Activated T-cell treated with anti-CD3 and anti-CD28 coated beads for 48 hours (primary cell): ENCODE measurements around the gene AKAP13.

Experiments
- DNase-seq: peaks from one replicate; pipeline ENCODE4 v3.0.0-alpha.2; 2020; ENCODE audit warnings: low read depth

The AKAP13 gene

GRCh38 chr15:85767785-85768529 lies 387.6 kb downstream of the AKAP13 start:
- DNase-seq: no peak

DNA sequence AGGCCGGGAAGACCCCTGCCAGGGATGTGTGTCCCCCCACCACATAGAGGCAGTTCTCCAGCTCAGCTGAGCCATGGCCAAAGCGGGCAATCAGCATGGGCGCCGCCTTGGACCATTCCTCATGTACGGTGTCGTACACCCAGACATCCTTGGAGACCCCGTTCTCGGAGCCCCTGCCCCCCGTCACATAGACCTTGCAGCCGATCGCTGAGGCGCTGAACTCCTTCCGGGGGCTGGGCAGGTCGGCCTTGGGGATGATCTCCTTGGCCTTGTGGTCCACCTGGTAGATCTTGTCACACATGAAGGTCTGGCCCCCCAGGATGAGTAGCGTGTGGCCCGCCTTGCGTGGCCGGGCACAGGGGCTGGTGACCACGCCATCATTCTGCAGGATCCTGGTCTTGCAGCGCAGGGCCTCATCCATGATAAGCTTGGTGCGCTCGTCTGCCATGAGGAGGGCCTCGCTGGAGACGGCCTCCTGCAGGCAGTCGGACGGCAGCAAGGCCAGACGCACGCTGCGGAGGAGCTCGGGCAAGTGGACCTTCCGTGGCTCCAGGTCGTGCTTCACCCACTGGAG lies 388.3 kb downstream of the AKAP13 start:
- no peak for DNase-seq

- no peak for DNase-seq
Measured at GRCh38 chr15:85769182-85769900, 388.9 kb downstream of the AKAP13 start.

DNA sequence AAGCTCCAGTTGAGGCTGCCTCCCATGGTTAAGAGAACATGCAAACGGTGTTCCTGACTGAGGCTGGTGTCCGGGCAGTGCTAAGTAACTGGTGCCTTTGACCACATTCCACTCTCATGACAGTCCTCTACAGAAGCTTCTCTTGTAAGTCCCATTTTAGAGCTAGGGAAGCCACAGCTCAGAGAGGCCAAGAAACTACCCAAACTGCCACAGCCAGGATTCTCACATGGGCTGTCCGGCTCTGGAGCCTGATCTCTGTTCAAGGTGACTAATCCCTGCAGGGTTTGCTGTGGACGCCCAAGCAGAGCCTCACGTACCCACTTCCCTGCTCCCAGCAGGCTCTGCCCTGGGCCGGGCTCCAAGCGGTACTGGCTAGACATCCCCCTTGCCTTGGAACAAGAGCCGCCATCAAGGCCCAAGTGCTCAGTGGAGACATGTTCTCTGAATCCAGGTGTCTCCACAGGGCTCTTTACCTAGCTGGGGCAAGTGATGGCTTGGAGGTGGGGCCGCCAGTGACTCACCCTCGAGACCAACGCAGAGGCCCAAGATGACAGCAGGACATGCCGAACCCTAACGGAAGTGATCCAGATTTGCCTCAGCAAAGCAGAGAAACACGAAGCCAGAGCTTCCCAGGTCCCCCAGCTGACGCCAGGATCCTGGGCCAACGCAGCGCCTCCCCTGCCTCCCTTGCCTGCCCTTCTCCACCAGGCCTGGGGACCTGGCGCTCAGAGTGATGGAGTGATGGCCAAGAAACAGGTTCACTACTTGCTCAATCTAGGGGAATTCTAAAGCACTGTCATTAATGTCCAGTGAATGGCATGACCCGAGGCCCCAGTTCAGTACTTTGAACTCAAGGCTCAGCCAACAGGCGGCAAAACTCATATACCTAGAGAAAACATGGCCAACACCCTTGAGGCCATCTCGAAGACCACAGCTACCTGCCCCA lies 390.0 kb downstream of the AKAP13 start:
- DNase-seq: no peak

DNA sequence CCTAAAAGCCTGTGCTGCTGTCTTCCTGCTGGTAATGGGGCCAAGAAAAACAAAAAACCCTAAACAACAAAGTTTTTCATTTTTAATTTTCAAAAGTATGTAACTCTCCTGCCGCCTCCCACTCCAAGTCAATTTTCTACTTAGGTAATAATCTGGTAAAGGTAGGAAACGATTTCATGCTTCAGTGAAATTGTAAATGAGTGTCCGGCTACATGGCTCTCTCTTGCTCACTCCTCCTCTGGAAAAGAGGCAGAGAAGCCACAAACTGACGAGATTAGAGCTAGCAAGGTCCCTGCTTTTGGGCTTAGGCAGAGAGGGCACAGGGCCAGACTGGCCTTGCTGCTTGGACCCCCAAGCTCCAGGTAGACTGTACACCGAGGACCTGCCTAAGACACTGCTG lies 390.9 kb downstream of the AKAP13 start:
- no peak for DNase-seq

DNA sequence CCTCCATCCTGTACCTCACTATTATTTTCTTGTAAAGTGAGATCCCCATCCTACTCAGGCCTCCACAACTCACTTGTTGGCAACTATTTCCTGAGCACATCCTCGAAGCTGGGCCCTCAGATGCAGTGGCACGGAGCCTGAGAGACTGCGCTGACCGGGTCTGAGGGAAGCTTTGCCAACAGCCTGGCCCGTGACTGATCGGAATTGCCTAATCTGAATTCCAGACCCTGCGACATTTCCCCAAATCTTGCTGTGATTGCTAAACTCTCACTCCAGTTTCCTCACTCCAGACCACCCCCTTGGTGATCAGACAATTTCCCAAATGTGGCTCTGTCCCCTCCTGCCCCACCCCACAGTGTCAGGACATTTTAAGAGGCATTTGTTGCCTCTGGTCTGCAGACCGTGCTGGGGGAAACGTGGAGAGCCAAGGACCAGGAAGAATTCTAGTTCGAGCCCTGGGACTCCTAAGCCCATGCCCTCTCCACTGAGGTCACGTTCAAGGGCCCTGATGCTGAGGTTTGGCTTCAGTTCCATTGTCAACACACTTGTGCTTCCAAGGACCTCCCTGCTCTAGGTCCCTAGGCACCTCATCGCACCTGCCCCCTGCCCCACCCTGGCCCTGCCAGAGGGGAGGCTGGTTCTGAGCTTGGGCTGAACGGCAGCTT lies 391.5 kb downstream of the AKAP13 start:
- no peak for DNase-seq

DNA sequence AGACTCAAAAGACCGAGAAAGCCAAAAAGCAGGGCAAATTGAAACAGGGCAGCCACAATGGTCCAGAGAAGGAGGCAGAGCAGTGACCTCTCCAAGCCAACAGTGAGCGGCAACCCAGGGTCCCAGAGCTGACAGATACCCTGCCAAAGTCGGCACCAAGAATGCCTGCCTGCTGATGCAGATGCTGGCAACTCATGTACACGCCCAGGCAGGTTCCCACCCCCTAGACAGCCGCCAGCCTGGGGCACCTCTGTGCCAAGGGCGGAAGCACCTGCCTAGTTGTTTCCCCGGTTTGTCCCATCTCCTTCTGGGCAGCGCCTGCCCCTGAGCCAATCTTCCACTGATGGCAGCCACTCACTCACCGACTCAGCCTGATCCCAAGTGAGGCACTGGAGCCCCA lies 392.3 kb downstream of the AKAP13 start:
- no peak for DNase-seq

DNA sequence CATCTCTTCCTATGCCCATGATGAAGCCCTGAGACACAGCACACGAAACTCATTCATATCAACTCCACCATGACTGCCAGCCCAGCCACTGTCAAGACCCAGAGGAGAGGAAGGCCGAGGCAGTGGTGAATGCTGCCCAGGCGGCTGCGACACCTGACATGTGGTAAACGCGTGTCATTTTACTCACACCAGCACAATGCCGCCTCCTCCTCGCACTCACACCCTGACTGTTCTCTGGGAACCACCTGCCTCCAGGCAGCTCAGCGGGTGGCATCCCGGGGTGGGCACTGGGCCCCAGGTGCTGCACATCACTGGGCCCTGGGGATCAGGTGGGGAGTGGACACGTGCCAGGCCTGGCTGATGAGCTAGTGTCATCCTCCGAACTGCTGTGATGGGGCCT lies 392.8 kb downstream of the AKAP13 start:
- DNase-seq: no peak

GRCh38 chr15:85773970-85774369 lies 393.6 kb downstream of the AKAP13 start:
- DNase-seq: no peak

GRCh38 chr15:85777250-85778106 lies 397.1 kb downstream of the AKAP13 start:
- DNase-seq: no peak

DNA sequence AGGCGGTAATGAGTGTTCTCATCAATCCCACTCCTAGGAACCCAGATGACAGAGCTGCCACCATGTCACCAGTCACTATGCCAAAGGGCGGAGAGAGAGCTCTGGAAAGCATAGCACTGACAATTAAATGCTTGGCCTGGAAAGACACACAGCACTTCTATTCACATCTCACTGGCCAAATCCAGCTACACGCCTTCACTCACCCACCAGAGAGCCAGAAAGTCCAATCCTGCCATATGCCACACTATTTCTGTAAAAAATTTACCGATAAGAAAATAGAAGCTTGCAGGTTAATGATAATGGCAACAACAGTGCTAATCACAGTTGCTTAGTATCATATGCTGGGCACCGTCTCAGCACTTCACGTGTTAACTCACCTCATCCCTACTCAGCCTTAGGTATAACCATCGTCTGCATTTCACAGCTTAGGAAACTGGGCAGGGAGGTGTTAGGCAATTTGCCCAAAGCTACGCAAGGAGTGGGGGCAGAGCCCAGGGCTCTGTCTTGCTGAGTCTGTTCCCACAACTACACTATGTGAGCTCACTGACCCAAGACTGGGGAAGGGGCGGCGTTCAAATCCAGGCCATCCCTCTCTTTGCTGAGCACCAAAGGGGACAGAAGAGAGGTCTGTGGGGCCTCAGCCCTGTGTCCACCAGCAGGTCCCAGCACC lies 397.8 kb downstream of the AKAP13 start:
- no peak for DNase-seq

DNA sequence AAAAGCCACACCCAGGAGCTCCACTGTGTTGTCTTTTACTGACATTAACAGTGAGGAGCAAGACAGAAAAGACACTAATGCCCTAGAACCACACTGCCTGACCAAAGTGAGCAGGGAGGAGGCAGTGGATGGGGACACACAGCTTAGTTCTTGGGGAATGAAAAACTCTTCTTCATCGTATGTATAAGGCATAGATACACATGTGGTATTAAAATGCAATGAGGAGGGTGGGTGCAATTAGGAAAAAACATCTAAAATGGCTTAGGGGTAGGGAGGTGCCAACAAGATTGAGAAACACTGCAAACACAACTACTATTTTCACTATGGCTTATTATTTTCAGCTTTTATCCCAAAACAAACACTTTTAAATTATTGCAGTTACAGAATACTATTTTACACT lies 398.8 kb downstream of the AKAP13 start:
- no peak for DNase-seq

- no peak for DNase-seq
Measured at GRCh38 chr15:85780225-85780985, 400.0 kb downstream of the AKAP13 start.

- no peak for DNase-seq
Measured at GRCh38 chr15:85781099-85781498, 400.7 kb downstream of the AKAP13 start.

DNA sequence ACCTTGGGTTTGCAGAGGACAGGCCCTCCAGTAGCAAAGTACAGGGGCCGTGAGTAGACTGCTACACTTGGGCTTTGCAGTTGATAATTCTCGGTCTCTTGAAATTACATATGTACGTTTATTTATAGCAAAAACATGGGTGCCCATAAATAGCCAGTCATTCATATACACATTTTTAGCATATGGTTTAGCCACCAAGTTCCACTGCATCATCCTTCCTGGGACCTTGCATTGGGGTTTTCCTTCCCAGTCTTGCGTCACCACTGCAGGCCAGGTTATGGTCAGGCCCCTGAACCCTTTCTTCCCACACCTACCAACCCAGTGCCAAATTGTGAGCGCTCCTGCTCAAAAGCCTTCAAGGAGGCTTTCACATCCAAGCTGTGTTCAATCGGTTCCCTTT lies 401.7 kb downstream of the AKAP13 start:
- DNase-seq: no peak

- DNase-seq: no peak
Measured at GRCh38 chr15:85785887-85786780, 405.7 kb downstream of the AKAP13 start.

- no peak for DNase-seq
Measured at GRCh38 chr15:85786781-85787114, 406.3 kb downstream of the AKAP13 start.

GRCh38 chr15:85788771-85789495 lies 408.5 kb downstream of the AKAP13 start:
- no peak for DNase-seq
